Stimulated activated CD8-positive, alpha-beta memory T cell treated with anti-CD3 and anti-CD28 coated beads, Interleukin-2, amount 100 ng/mL, for 1 hour (primary cell): ENCODE results near the gene NPHP1.
A peak's percentile ranks its signal among the peaks of the same experiment; 100 is the strongest.
"Not testable (repeated sequence)": the region's sequence is repeated elsewhere in the genome, so short reads cannot be mapped to it uniquely, and the experiment has no call there.

Experiments
- DNase-seq, 2 donors: peaks; one replicate each; pipeline ENCODE4 v3.0.0-alpha.2; 2020; ENCODE audit warnings: low read depth in 2 of 2

Gene NPHP1

DNA sequence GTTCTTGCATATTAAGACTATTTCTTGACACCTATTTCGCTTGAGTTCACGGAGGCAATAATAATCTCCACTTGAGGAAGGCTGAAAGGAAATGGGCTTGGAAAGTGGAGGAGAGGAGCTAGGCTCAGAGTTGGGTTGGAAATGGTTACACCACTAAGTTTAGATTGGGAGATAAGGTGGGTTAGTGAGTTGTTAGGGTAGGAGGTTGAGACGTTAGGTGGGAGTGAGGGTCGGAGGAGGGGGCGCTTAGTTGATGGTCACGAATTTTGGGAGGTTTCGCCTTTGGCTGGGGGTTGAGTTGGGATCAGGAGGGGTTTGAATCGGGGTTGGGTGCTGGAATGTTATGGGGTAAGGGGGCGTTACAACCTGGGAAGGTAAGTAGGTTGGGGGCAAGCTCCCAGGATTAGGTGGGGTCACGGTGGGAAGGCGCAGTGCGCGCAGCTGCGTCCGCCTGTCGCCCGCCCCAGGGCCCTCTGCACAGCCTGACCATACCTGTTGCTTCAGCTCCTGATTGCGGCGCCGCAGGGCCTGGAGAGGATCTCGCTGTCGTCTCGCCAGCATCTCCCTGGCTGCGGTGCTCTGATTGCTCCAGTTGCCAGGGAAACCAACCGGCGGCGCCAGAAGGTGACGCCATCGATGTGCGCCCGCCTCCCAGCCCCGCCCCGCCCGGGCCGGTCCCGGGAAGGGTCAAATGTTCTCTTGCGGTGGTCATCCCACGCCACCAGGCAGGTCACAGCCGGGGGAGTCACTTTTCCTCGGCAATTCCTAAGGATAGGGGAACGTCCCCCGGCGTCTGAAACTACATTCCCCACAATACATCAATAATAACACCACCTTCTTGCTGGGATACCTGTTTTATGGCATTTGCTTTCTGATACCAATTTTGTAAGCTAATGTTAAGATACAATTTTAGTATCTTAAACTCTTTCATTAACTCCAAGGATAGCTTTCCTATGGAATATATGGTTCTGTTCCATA is at the start of gene NPHP1:
Gene NPHP1, minus strand, starts transcription at position 606 of the 978 bp plus-strand sequence. Its CDS starts 45 bp downstream, at position 561.
- peak; percentile 68 to 75 for DNase-seq

DNA sequence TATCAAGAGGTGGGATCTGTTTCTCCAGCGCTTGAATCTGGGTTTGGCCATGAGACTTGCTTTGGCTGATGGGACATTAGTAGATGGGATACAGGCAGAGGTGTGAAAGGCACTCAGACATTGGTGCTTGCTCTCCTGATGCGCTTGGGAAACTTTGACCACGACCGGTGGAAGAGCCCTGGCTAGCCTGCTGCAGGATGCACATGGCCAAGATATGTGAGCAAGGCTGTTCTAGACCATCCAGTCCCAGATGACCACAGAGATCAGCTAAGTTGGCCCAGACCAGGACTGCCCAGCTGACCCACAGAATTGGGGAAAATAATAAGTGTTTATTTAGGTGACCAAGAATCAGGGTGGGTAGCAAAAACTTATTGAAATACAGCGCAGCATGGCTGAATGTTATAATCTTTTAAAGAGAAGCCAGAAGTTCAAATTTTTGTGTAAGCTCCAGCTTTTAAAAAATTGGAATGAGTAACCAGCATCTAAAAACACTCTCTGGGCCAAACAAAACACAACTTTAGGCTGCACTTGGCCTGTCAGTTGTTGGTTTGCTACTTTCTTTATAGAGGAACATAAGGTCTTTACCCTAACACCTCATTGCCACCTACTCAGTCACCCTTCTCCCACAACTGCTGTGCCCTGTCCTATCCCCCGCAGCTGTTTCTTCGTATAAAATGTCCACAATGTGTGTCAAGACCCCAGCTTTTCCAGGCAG is 43.4 kb upstream of the NPHP1 start:
- DNase-seq: not testable (repeated sequence)

DNA sequence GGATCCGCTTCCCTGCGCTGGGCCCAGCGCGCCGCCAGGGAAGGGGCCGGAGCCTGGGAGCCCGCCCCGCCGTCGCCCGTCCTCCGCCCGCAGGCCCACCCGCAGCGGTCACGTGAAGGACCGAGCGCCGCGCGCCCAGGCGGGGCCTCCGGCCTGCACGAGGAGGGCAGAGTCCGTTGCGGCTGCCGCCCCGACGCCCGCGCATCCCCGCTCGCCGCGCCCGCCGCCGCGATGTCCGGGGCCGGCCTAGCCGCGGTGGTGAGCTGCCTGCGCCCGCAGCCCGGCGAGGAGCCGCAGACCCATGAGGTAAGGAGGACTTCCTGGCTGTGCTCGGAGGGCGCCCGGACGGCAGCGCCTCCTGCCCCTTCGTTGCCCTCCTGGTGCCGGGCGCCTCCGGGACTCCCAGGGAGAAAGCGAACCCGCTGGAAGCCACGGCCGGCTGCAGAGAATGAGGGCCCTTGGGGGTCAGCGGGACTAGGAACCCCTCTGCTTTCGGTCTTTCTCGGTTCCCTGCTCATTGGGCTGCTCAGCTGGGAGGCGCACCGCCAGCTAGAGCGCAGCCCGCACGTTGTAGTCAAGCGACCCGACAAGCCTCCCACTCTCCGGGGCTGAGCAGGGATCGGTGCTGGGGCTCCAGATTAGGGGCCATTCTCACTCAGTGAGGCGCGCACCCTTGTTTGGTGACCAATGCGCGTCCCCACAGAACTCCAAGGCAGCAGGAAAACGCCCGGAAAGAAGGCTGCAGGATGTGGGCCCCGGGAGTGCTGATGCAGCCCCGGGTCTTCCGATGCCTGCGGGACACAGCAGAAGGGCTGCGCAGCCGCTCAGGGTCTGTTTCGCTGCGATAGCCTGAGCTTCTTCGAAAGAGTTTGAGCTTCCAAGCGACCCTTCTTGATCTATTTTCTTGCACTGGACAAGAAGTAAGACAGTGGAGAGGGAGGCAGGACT is 40.9 kb upstream of the NPHP1 start:
- DNase-seq: not testable (repeated sequence)

DNA sequence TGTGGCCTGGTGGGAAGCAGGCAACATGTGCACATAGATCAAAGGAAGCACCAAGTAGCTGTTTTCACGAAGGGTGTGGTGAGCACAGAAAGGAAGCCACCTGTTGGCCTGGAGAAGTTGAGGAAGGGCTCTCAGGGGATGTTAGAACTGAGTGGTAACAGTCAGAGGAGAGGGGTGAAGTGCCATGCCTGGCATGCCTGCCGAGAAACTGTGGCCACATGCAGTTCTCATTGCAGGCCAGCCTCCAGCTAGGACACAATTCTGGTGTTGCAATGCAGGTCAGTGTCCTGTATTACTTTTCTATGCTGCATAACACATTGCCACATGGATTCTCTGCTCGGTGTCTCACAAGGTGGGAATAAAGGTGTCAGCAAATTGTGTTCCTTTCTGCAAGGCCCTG is 38.5 kb upstream of the NPHP1 start:
- DNase-seq: not testable (repeated sequence)

DNA sequence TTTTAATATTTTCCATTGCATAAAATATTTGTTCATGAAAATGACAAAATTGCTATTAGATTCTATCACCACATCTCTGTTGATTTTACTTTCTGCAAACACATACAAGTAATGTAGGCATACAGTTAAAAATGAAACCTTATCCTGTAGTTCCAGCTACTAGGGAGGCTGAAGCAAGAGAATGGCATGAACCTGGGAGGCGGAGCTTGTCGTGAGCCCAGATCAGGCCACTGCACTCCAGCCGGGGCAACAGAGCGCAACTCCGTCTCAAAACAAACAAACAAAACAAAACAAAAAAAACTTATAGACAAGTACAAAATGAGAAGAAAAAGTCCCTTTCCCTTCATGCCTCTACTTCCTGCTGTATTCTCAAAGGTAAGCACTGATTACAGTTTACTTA is 29.7 kb upstream of the NPHP1 start:
- not testable (repeated sequence) for DNase-seq

DNA sequence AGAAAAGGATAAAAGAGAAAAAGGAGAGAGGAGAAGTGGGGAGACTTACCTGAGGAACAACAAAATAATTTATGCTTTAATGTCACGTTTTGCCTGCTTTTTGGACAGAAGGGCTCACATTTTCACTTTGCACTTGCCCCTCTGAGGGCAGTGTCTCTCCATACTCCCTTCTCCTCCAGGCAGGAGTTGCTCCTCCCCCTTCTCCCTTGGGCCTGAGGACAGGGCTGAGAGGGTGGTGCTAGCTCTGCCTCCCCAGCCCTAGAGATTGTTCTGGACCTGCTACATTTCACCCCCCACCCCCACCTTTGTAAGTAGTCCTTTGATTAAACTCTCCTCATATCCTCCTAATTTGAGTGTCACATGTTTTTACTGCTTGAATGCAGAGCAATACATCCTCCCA is 25.1 kb upstream of the NPHP1 start:
- DNase-seq: not testable (repeated sequence)

DNA sequence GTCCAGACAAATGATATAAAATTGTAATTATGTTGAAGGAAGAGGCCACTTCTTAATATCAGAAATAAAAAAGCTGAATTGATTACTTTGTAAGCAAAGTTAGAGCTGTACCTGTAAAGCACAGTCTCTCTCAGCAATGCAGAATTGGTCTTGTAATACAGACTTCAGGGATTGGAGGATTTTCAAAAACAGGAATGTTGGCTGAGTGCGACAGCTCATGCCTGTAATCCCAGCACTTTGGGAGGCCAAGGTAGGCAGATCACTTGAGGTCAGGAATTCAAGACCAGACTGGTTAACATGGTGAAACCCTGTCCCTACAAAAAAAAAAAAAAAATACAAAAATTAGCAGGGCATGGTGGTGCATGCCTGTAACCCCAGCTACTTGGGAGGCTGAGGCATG is 17.8 kb upstream of the NPHP1 start:
- DNase-seq: not testable (repeated sequence)

DNA sequence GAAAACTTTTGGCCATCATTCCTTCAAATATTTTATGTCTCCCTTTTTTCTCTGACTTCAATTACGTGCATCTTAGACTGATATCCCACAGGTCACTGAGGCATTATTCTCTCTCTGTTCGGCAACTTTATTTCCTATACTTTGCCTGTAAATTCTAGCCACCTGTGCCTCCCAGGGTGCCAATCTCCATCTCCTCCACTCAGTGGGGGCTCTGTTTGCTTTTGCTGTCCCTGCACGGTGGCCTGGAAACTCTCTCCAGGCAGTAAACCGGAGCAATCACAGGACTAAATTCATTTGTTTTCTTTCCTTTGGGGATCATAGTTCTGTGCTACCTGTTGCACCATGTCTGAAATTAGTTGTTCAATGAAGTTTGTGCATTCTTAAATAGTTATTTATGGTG is 17.1 kb upstream of the NPHP1 start:
- no peak for DNase-seq

DNA sequence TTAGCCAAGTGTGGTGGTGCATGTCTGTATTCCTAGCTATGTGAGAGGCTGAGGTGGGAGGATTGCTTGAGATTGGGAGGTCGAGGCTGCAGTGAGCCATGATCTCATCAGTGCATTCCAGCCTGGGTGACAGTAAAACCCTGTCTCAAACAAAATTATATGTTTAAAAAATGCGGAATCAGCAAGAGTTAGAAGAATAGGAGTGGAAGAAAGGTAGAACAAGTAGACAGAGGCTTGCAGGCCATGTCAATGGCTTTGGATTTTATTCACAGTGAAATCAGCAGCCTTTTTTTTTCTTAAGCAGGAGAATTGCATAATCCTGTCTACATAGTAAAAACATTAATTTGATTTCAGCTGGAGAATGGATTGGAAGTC is 15.4 kb upstream of the NPHP1 start:
- DNase-seq: no peak

DNA sequence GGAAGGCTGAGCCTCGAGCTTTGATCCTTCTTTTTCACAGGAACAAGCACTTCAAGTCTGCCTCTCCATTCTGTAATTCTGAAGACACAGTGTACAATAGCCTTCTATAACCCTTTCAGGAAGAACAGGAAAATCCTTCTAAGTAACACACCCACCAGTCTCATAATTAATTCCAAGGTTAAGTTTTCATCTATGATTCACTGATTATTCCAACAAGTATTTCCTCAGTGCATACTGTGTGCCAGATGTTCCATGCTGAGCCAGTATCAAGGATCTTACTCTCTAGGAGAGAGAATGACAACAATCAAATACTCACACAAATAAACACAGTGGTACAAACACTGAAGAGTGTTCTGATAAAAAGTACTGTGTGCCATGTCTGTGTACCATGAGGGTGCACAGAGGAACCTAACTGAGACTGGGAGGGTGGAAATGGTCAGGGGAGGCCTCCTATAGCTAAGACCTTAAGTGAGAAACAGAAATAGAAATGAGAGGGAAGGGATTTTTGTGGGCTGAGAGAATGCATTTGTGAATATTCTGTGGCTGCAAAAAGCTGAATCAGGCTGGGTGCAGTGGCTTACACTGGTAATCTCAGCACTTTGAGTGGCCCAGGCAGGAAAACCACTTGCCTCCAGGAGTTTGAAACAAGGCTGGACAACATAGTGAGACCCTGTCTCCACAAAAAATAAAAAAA is 14.8 kb upstream of the NPHP1 start:
- no peak for DNase-seq

DNA sequence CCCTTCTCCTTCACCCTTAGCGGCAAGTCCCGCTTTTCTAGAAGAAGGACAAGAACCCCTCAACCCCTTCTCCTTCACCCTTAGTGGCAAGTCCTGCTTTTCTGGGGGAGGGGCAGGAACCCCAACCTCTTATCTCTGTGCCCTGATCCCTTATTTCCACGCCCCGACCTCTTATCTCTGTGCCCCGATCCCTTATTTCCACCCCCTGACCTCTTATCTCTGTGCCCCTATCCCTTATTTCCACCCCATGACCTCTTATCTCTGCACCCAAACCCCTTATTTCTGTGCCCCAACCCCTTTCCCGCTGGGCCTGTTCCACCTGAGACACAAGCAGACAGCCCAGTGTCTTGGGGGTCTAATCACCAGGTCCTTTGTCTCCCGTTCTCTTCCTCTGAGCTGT is 14.1 kb upstream of the NPHP1 start:
- not testable (repeated sequence) for DNase-seq

DNA sequence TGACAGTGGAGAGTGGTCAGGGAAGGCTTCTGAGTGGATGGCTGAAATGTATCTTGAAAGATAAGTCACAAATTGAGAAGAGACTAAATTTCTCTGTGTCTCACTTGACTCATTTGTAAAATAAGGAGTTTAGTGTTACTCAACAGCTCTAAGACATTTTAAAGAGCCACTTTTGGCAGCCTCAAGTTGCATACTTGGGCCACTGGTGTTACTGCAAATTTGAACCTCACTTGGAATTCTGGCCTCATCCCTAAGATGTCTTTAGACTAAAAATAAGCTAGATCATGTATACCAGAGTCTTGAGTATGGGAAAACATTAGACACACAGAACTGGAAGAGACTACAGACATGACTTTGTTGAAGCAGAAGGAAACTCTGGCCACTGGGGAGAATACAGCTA is 12.0 kb upstream of the NPHP1 start:
- no peak for DNase-seq

DNA sequence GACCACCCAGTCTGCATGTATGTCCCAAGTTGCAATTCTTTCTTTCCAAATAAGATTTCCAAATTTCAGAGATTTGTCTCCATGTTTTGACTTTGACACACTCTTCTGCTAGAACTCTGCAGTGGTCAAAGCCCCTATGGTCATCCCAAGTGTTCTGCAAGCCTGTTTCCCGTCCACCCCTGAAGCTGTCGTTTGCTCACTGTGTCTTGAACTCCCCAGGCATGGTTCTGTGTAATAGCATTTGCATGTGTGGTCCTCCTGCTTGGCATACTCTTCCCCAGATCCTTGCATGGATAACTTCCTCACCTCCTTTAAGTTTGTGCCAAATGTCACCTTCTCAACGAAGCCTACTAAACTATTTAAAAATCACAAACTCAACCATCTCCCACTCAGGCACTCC is 11.4 kb upstream of the NPHP1 start:
- no peak for DNase-seq

DNA sequence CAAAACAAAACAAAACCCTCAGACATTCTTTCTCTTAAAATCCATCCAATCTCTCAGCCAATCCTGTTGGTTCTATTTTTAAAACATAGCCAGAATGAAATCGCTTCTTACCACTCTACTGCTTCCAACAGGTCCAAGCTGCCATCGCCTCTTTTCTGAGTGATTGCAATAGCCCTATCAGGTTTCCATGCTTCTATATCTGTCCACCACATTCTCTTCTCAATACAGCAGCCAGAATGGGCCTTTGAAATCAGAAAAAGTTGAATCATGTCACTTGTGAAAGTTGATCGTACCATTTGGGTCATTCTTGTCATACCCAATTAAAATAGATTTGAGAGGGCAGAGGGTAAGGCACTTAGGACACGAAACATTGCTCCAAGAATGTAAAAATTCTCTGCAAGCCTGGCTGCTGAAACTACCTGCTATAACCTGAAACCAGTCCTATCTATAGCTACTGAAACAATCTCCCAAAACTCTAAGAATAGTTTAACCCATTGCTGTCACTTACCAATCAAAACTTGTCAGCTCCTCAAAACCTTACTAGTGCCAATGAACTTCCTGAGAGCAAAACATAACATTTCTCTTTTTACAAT is 10.8 kb upstream of the NPHP1 start:
- no peak for DNase-seq

DNA sequence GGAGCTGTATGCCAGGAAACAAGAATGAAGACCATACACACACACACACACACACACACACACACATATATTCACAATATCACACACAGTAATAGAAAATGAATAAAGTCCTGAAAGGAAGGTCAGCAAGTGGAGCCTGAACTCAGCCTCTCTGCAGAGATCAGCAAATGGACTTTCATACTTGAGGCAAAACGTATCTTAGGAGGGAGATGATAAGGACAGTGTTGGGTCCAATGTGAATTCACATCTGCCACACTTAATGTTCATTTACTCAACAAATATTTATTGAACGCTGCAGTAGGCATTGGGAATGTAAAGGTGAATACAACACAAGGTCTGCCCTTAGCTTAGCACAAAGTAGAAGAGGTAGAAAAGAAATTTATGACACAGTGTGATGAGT is 10.3 kb upstream of the NPHP1 start:
- DNase-seq: no peak

DNA sequence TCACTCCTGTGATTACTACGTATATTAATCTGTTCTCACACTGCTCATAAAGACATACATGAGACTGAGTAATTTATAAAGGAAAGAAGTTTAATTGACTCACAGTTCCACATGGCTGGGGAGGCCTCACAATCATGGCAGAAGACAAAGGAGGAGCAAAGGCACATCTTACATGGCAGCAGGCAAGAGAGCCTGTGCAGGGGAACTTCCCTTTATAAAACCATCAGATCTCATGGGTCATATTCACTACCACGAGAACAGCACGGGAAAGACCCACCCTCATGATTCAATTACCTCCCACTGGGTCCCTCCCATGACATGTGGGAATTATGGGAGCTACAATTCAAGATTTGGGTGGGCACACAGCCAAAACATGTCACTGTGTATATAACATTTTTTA is 8.7 kb upstream of the NPHP1 start:
- not testable (repeated sequence) for DNase-seq

DNA sequence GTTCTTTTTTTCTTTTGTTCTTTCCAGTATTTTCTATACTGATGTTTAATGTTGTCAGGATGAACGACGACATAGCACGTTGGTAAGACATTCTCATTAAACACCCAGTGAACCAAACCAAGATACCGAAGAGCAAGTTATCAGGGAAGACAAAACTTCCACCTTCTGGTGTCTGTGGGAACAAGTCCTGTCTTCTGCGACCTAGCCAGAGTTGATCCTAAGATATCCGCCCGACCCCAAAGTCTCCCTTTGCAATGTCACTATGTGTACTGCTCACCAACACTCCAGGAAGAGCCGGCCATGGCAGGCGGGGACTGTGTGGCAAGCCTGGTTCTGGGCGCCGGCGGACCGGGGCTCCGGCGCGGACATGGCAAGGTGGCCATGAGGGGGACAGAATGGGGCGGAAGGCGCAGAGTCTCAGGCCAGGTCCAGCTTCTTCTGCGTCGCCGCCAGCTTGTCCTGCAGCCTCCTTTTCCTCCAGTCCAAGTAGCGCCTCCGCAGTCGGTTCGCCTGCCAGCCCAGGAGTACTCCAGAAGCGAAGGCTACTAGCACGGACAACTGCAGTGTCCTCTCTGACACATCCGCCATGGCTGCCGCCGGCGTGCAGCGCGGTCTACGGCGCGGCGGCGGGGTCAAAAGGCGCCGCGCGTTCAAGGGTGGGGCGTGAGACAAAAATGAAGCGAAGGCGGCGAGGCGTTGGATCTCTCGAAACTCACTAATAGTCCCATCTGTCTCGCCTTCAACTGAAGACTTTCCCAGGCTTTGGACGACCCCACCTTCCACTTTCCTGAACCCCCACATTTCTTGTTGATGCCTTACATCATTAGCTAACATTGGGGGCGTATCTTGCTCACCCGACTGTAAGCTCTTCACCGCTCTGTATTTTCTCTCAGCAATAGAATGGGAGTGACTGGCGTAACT is 7.4 kb upstream of the NPHP1 start, which contains the start of gene MTLN:
Gene MTLN, minus strand, starts transcription at position 610 of the 921 bp plus-strand sequence. Its CDS starts 22 bp downstream, at position 588.
- peak; percentile 21 to 31 for DNase-seq

DNA sequence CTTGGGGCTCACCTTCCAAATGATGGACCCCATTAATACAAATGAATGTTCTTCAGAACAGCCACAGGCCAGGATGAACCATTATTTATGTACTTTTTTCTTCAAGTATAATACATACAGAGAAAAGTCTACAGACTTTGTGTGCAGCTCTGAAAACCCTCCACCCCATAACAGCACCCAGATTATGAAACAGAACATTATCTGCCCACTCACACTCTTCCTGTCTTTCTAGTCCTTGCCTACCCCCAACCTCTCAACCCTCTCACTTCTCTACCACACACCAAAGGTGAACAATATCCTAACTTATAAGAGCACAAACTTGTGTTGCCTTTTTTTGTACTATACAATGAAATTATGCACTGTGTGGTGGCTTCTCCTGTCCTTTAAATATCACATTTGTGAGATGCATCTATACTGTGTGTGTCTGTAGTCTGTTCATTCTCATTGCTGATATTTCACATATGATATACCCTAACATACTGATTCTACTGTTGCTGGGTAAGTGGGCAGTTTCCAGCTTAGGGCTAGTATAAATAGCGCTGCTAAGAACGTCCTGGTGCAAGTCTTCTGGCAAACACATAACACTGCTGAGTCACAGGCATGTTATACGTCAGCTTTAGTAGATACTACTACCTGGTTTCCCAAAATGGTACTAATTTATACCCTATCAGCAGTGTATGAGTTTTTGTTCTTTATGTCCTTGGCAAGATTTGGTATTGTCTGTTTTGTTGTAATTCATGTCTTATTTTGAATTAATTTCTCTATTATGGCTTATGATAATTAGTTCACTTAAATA is 1.0 kb upstream of the NPHP1 start:
- DNase-seq: no peak

DNA sequence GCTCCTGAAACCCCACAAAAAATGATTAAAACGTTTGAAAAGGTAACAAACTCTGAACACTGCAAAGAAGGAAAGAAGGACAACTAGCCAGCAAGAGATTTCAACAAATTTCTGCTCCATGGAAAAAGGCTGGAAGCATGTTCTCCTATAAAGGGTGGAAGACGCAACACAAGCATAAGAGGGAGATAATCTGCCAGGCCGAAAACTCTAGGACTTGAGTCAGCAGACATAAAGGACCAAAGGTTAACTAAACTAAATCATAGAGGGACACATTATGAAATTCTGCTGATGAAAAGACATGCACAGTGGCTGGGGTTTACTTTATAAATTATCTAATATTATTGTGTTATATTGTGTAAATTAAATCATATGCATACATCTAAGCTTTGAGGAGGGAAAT is 6.8 kb downstream of the NPHP1 start:
- no peak for DNase-seq
